ENCODE data around the gene PTPRR. TPM values are rescaled to one million over a fixed set of nuclear protein-coding genes. Genes with fewer than 3 reads are reported as not detected.

Gene PTPRR
- total RNA-seq, 2 experiments from 2014 or later = not detected

DNA sequence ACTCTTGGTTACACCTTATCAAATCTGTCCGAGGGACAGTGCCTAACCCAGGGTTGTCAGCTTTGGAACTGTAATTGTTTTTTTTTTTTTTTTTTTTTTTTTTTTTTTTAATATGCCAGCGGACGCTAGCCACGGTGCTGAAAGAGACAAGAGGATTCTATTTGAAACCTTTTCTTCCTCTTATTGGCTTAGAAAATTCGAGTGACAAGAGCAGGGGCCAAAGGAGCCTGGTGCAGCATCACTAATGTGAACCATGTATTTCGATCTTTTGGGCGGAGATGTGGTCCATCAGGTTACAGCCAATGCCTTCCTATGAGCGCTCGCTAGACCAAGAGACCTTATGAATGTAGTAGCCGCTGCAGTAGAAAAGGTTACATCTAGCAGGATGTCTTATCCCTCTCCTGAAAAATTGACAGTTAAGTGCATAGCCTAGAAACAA, 922 bp downstream of the PTPRR start:
- Histone ChIP-seq H3K27ac (ENCODE audit: low read depth in 1 of 2, low read length in 2 of 2) (no peak overlapping the region), H3K27me3 (ENCODE audit: control insufficient read depth in 1 of 2, insufficient read depth in 2 of 2, low read length in 2 of 2) (peaks cover 6 to 8% of the 10 kb centered on the region in 2 experiments), H3K4me1 (ENCODE audit: insufficient read depth, low read length) (no peaks in the 10 kb centered on the region), H3K36me3 (ENCODE audit: insufficient read depth, low read length) (no peaks in the 10 kb centered on the region), H3K4me3 (ENCODE audit: low read length) (no peak overlapping the region), H3K9me3 (ENCODE audit: control insufficient read depth in 1 of 2, insufficient read depth in 1 of 2, low read length in 2 of 2) (peaks cover 0 to 6% of the 10 kb centered on the region in 2 experiments)
- no peak overlapping the region for H3K4me3 Mint-ChIP-seq
- H3K4me1 Mint-ChIP-seq (ENCODE audit: low read depth) = no peaks in the 10 kb centered on the region
- ATAC-seq (ENCODE audit: poor library complexity) = no peak
- no peak overlapping the region for H3K27ac Mint-ChIP-seq
- no peaks in the 10 kb centered on the region for H3K36me3 Mint-ChIP-seq (ENCODE audit: low read depth)
- CTCF ChIA-PET = no interaction called here
- POLR2A ChIA-PET = no interaction called here
- peaks cover 4% of the 10 kb centered on the region for H3K9me3 Mint-ChIP-seq
- TF ChIP-seq, protein P1, sequence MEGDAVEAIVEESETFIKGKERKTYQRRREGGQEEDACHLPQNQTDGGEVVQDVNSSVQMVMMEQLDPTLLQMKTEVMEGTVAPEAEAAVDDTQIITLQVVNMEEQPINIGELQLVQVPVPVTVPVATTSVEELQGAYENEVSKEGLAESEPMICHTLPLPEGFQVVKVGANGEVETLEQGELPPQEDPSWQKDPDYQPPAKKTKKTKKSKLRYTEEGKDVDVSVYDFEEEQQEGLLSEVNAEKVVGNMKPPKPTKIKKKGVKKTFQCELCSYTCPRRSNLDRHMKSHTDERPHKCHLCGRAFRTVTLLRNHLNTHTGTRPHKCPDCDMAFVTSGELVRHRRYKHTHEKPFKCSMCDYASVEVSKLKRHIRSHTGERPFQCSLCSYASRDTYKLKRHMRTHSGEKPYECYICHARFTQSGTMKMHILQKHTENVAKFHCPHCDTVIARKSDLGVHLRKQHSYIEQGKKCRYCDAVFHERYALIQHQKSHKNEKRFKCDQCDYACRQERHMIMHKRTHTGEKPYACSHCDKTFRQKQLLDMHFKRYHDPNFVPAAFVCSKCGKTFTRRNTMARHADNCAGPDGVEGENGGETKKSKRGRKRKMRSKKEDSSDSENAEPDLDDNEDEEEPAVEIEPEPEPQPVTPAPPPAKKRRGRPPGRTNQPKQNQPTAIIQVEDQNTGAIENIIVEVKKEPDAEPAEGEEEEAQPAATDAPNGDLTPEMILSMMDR (IDR thresholded peaks at IDR 0.05) = no peak
- H3K27me3 Mint-ChIP-seq = peaks cover 36% of the 10 kb centered on the region
- DNase-seq = no peak
- intact Hi-C loops (cut with DNase I, micrococcal nuclease) = no loop called here

DNA sequence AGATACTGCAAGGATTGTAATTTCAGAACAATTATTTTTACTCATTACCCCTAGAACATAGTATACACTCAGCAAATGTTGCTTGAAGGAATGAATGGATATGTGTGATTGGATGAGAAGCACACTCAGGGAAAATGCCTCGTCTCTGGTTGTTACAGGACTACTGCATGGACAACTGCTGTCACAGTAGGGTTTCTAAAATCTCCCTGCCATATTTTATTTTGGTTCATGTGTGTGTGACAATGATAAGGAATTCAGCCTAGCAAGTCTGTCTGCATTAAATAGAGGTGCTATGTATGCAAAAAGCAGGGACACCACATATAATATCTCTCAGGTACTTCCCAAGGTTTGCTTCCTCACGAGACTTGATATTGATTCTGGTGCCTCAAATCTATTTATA, 1.4 kb downstream of the PTPRR start:
- DNase-seq = no peak
- no peaks in the 10 kb centered on the region for H3K36me3 ChIP-seq (ENCODE audit: insufficient read depth, low read length)

DNA sequence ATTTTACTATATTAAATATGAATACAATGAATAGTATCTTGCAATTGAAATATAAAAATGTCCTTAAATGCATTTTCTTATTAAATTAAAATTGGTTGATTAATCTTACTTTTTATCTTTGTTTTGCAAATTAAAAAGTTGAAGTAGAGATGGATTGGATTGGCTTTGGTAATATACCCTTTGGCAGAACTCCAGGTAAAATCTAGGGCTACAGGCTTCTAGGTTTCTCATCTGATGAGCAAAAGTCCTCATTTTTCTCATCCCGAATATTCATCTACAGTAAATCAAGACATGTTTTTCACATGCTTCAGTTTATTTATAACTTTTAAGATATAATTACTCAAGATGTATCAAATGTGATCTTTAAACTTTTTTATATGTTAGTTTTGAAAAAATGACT, 2.2 kb downstream of the PTPRR start:
- no peaks in the 10 kb centered on the region for H3K4me1 ChIP-seq (ENCODE audit: insufficient read depth, low read length)
- Mint-ChIP-seq H3K27me3 (peaks cover 33% of the 10 kb centered on the region), H3K4me1 (ENCODE audit: low read depth) (no peaks in the 10 kb centered on the region), H3K4me3 (no peak overlapping the region), H3K36me3 (ENCODE audit: low read depth) (no peaks in the 10 kb centered on the region), H3K27ac (no peak overlapping the region), H3K9me3 (no peaks in the 10 kb centered on the region)
- intact Hi-C loops (cut with DNase I, micrococcal nuclease) = no loop called here
- ChIA-PET CTCF (no interaction called here), POLR2A (no interaction called here)
- peaks cover 0 to 6% of the 10 kb centered on the region in 2 experiments for H3K9me3 ChIP-seq (ENCODE audit: control insufficient read depth in 1 of 2, insufficient read depth in 1 of 2, low read length in 2 of 2)
- DNase-seq = no peak
- TF ChIP-seq, protein P1 (IDR thresholded peaks at IDR 0.05) = no peak
- no peak overlapping the region for H3K27ac ChIP-seq (ENCODE audit: low read depth in 1 of 2, low read length in 2 of 2)
- H3K4me3 ChIP-seq (ENCODE audit: low read length) = no peak overlapping the region
- no peaks in the 10 kb centered on the region for H3K36me3 ChIP-seq (ENCODE audit: insufficient read depth, low read length)
- peaks cover 6 to 8% of the 10 kb centered on the region in 2 experiments for H3K27me3 ChIP-seq (ENCODE audit: control insufficient read depth in 1 of 2, insufficient read depth in 2 of 2, low read length in 2 of 2)
- no peak for ATAC-seq (ENCODE audit: poor library complexity)

More for the DNA sequence above, 1.4 kb downstream of the PTPRR start:
- no peak overlapping the region for H3K4me3 ChIP-seq (ENCODE audit: low read length)
- POLR2A ChIA-PET = no interaction called here
- H3K4me1 Mint-ChIP-seq (ENCODE audit: low read depth) = no peaks in the 10 kb centered on the region
- H3K9me3 Mint-ChIP-seq = peaks cover 1% of the 10 kb centered on the region
- H3K4me3 Mint-ChIP-seq = no peak overlapping the region
- peaks cover 33% of the 10 kb centered on the region for H3K27me3 Mint-ChIP-seq
- TF ChIP-seq, protein P1 (IDR thresholded peaks at IDR 0.05) = no peak
- CTCF ChIA-PET = no interaction called here
- no peaks in the 10 kb centered on the region for H3K36me3 Mint-ChIP-seq (ENCODE audit: low read depth)
- no peaks in the 10 kb centered on the region for H3K4me1 ChIP-seq (ENCODE audit: insufficient read depth, low read length)
- peaks cover 0 to 6% of the 10 kb centered on the region in 2 experiments for H3K9me3 ChIP-seq (ENCODE audit: control insufficient read depth in 1 of 2, insufficient read depth in 1 of 2, low read length in 2 of 2)
- H3K27ac ChIP-seq (ENCODE audit: low read depth in 1 of 2, low read length in 2 of 2) = no peak overlapping the region
- ATAC-seq (ENCODE audit: poor library complexity) = no peak
- intact Hi-C loops (cut with DNase I, micrococcal nuclease) = no loop called here
- no peak overlapping the region for H3K27ac Mint-ChIP-seq
- peaks cover 6 to 8% of the 10 kb centered on the region in 2 experiments for H3K27me3 ChIP-seq (ENCODE audit: control insufficient read depth in 1 of 2, insufficient read depth in 2 of 2, low read length in 2 of 2)
